H9 (cell line): ENCODE results near the gene PRELID1. TPM values are rescaled to one million over a fixed set of nuclear protein-coding genes. Genes with fewer than 3 reads are reported as not detected.

Experiments used
- DNase-seq: peaks from one replicate; pipeline ENCODE4 v3.0.0-alpha.2; 2017
- H2AFZ ChIP-seq: one replicate; pipeline ENCODE4 v1.6.1; 2013; ENCODE audit warnings: mild to moderate bottlenecking, low read length, control low read depth, moderate library complexity
- H2AK5ac ChIP-seq: 2 replicates; pipeline ENCODE4 v1.6.1; 2013; ENCODE audit warnings: low read length, control low read depth, mixed read lengths; ENCODE audit not compliant: insufficient read length
- H2BK120ac ChIP-seq: one replicate; pipeline ENCODE4 v1.6.1; 2013; ENCODE audit warnings: low read depth, mild to moderate bottlenecking, low read length, control low read depth, inconsistent platforms; ENCODE audit not compliant: poor library complexity, severe bottlenecking
- H2BK12ac ChIP-seq: 2 replicates; pipeline ENCODE4 v1.6.1; 2013; ENCODE audit warnings: low read length, control low read depth, mixed read lengths, low read depth; ENCODE audit not compliant: insufficient read length
- H2BK15ac ChIP-seq: 2 replicates; pipeline ENCODE4 v1.6.1; 2013; ENCODE audit warnings: low read depth, low read length, control low read depth
- H2BK20ac ChIP-seq: one replicate; pipeline ENCODE4 v1.6.1; 2013; ENCODE audit warnings: low read depth, mild to moderate bottlenecking, low read length, control low read depth, inconsistent platforms; ENCODE audit not compliant: poor library complexity, severe bottlenecking
- H2BK5ac ChIP-seq: 2 replicates; pipeline ENCODE4 v1.6.1; 2013; ENCODE audit warnings: low read length, control low read depth, mixed read lengths; ENCODE audit not compliant: insufficient read length
- H3K14ac ChIP-seq: 2 replicates; pipeline ENCODE4 v1.6.1; 2013; ENCODE audit warnings: low read length, control low read depth; ENCODE audit not compliant: insufficient read depth
- H3K18ac ChIP-seq: 2 replicates; pipeline ENCODE4 v1.6.1; 2013; ENCODE audit warnings: low read depth, mild to moderate bottlenecking, mixed read lengths, low read length, control low read depth; ENCODE audit not compliant: insufficient read length
- H3K23ac ChIP-seq: 2 replicates; pipeline ENCODE4 v1.6.1; 2013; ENCODE audit warnings: low read length, control low read depth, mixed read lengths, low read depth; ENCODE audit not compliant: insufficient read length
- H3K23me2 ChIP-seq: 2 replicates; pipeline ENCODE4 v1.6.1; 2013; ENCODE audit warnings: low read depth, mild to moderate bottlenecking, mixed read lengths, low read length, control low read depth; ENCODE audit not compliant: insufficient read length, poor library complexity, severe bottlenecking
- H3K27ac ChIP-seq: 2 replicates; pipeline ENCODE4 v1.5.1; 2013; ENCODE audit warnings: low read length, control low read depth, mixed read lengths, low read depth; ENCODE audit not compliant: insufficient read length
- H3K27me3 ChIP-seq: 2 replicates; pipeline ENCODE4 v1.6.1; 2013; ENCODE audit warnings: low read length, control low read depth, inconsistent platforms; ENCODE audit not compliant: insufficient read depth
- H3K4ac ChIP-seq: 2 replicates; pipeline ENCODE4 v1.6.1; 2013; ENCODE audit warnings: low read depth, mild to moderate bottlenecking, control low read depth, inconsistent platforms, low read length, moderate library complexity
- H3K4me1 ChIP-seq: 2 replicates; pipeline ENCODE4 v1.6.1; 2013; ENCODE audit warnings: low read length, control low read depth, inconsistent platforms; ENCODE audit not compliant: insufficient read depth
- H3K4me2 ChIP-seq: 2 replicates; pipeline ENCODE4 v1.6.1; 2013; ENCODE audit warnings: low read length, control low read depth, mixed read lengths; ENCODE audit not compliant: insufficient read length, insufficient read depth
- H3K56ac ChIP-seq: 2 replicates; pipeline ENCODE4 v1.6.1; 2013; ENCODE audit warnings: low read depth, mild to moderate bottlenecking, mixed read lengths, low read length, control low read depth; ENCODE audit not compliant: insufficient read length
- H3K79me1 ChIP-seq: 2 replicates; pipeline ENCODE4 v1.6.1; 2013; ENCODE audit warnings: low read depth, mild to moderate bottlenecking, moderate library complexity, low read length, control low read depth, inconsistent platforms; ENCODE audit not compliant: insufficient read depth, poor library complexity, severe bottlenecking
- H3K79me2 ChIP-seq: 2 replicates; pipeline ENCODE4 v1.6.1; 2013; ENCODE audit warnings: low read length, control low read depth, inconsistent platforms; ENCODE audit not compliant: insufficient read depth
- H3K9ac ChIP-seq: 2 replicates; pipeline ENCODE4 v1.6.1; 2013; ENCODE audit warnings: low read length, control low read depth, mixed read lengths; ENCODE audit not compliant: insufficient read length; ENCODE audit errors: extremely low read depth
- H3K9me3 ChIP-seq: one replicate; pipeline ENCODE4 v1.6.1; 2013; ENCODE audit warnings: low read depth, low read length, inconsistent platforms; ENCODE audit not compliant: control insufficient read depth
- H3T11ph ChIP-seq: one replicate; pipeline ENCODE4 v1.6.1; 2013; ENCODE audit warnings: mild to moderate bottlenecking, low read length, control low read depth, inconsistent platforms
- H4K20me1 ChIP-seq: one replicate; pipeline ENCODE4 v1.6.1; 2013; ENCODE audit not compliant: control insufficient read depth, insufficient read length, insufficient read depth
- H4K5ac ChIP-seq: 2 replicates; pipeline ENCODE4 v1.6.1; 2013; ENCODE audit warnings: low read depth, mild to moderate bottlenecking, mixed read lengths, low read length, control low read depth; ENCODE audit not compliant: insufficient read length
- H4K8ac ChIP-seq: replicated peaks from 2 replicates; pipeline ENCODE4 v1.6.1; 2013; ENCODE audit warnings: low read length, control low read depth, mixed read lengths, low read depth; ENCODE audit not compliant: insufficient read length
- H4K91ac ChIP-seq: 2 replicates; pipeline ENCODE4 v1.6.1; 2013; ENCODE audit warnings: low read depth, mild to moderate bottlenecking, moderate library complexity, mixed read lengths, low read length, control low read depth; ENCODE audit not compliant: insufficient read length
- H3K27ac Mint-ChIP-seq, 3 experiments: 2 replicates in 2 of 3; 3 replicates in 1 of 3; pipeline ENCODE4 v1.8.0; 2020 to 2021; ENCODE audit warnings: mixed read lengths in 3 of 3, mild to moderate bottlenecking in 1 of 3, moderate library complexity in 1 of 3
- H3K27me3 Mint-ChIP-seq: 2 replicates; pipeline ENCODE4 v1.8.0; 2021; ENCODE audit warnings: low read depth, mild to moderate bottlenecking, moderate library complexity, mixed read lengths
- H3K36me3 Mint-ChIP-seq, 3 experiments: 2 replicates in 2 of 3; 3 replicates in 1 of 3; pipeline ENCODE4 v1.8.0; 2020 to 2021; ENCODE audit warnings: low read depth in 3 of 3, mixed read lengths in 3 of 3; ENCODE audit not compliant: insufficient read depth in 1 of 3
- H3K4me1 Mint-ChIP-seq, 2 experiments: 2 replicates each; pipeline ENCODE4 v1.8.0; 2020; ENCODE audit warnings: mixed read lengths in 2 of 2
- H3K4me3 Mint-ChIP-seq, 2 experiments: 2 replicates in 1 of 2; 3 replicates in 1 of 2; pipeline ENCODE4 v1.8.0; 2020 to 2021; ENCODE audit warnings: mild to moderate bottlenecking in 2 of 2, mixed read lengths in 2 of 2, moderate library complexity in 1 of 2
- H3K9me3 Mint-ChIP-seq, 2 experiments: 2 replicates in 1 of 2; 3 replicates in 1 of 2; pipeline ENCODE4 v1.8.0; 2020; ENCODE audit warnings: mild to moderate bottlenecking in 2 of 2, mixed read lengths in 2 of 2, moderate library complexity in 1 of 2
- WGBS: extraction: QIAGEN DNeasy Blood & Tissue Kit; methylation state at CpG from one replicate; pipeline ENCODE4 v1.1.7; 2013; ENCODE audit warnings: missing lambda C conversion rate, low lambda C conversion rate, mixed read lengths; ENCODE audit not compliant: insufficient read length; ENCODE audit errors: extremely low coverage; 5-methylcytosine and 5-hydroxymethylcytosine counted together
- total RNA-seq: library from RNA; stranded (reverse); gene quantifications from 2 replicates; pipeline ENCODE4 v1.2.1, GENCODE V29; 2021
- TF ChIP-seq, protein P1 (sequence below): fragments of 200-600 bp; sonication (generic); conservative IDR thresholded peaks from 3 replicates; pipeline ENCODE4 v1.8.0; 2021; ENCODE audit warnings: antibody characterized with exemption, mild to moderate bottlenecking

PRELID1 gene
- total RNA-seq, 1 experiment from 2014 or later = 213 TPM

GRCh38 chr5:177350776-177351391 is 47.3 kb downstream of the PRELID1 start:
- no peak overlapping the region for H3K56ac ChIP-seq
- peaks cover 2 to 25% (median 22%) of the 10 kb centered on the region in 3 experiments; a peak in 6 of 7 replicates for H3K36me3 Mint-ChIP-seq
- no peak overlapping the region for H2AFZ ChIP-seq
- H3K27me3 Mint-ChIP-seq = peaks cover 24% of the 10 kb centered on the region
- no peak overlapping the region for H2BK120ac ChIP-seq
- H4K8ac ChIP-seq = peak overlapping the region; percentile 29
- no peak for DNase-seq
- no CpG with 5 or more reads among the region's 19 CpGs for WGBS
- H3K27ac Mint-ChIP-seq = peak overlapping the region; percentile 100; a peak in 6 of 7 replicates
- no peak overlapping the region for H2AK5ac ChIP-seq
- peak overlapping the region; percentile 97 for H3K9ac ChIP-seq
- TF ChIP-seq, protein P1, sequence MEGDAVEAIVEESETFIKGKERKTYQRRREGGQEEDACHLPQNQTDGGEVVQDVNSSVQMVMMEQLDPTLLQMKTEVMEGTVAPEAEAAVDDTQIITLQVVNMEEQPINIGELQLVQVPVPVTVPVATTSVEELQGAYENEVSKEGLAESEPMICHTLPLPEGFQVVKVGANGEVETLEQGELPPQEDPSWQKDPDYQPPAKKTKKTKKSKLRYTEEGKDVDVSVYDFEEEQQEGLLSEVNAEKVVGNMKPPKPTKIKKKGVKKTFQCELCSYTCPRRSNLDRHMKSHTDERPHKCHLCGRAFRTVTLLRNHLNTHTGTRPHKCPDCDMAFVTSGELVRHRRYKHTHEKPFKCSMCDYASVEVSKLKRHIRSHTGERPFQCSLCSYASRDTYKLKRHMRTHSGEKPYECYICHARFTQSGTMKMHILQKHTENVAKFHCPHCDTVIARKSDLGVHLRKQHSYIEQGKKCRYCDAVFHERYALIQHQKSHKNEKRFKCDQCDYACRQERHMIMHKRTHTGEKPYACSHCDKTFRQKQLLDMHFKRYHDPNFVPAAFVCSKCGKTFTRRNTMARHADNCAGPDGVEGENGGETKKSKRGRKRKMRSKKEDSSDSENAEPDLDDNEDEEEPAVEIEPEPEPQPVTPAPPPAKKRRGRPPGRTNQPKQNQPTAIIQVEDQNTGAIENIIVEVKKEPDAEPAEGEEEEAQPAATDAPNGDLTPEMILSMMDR = no peak
- no peak overlapping the region for H2BK12ac ChIP-seq
- peaks cover 7% of the 10 kb centered on the region for H3K23me2 ChIP-seq
- no peak overlapping the region for H3K18ac ChIP-seq
- H3K9me3 ChIP-seq = no peaks in the 10 kb centered on the region
- H4K20me1 ChIP-seq = no peaks in the 10 kb centered on the region
- peaks cover 4% of the 10 kb centered on the region for H3K79me1 ChIP-seq
- no peak overlapping the region for H2BK20ac ChIP-seq
- H2BK5ac ChIP-seq = no peak overlapping the region
- H3K23ac ChIP-seq = no peak overlapping the region
- peaks cover 17% of the 10 kb centered on the region for H3K79me2 ChIP-seq
- H3K4me1 Mint-ChIP-seq = peaks cover 20 to 25% of the 10 kb centered on the region in 2 experiments
- H3K14ac ChIP-seq = peak overlapping the region; percentile 10; the same call in 1 of the 2 replicates
- H2BK15ac ChIP-seq = no peak overlapping the region
- no peak overlapping the region for H4K91ac ChIP-seq
- H3K4me3 Mint-ChIP-seq = peak overlapping the region; percentile 98 to 99
- no peaks in the 10 kb centered on the region for H3K27me3 ChIP-seq
- H3T11ph ChIP-seq = no peak overlapping the region
- H4K5ac ChIP-seq = no peak overlapping the region
- H3K4me1 ChIP-seq = peaks cover 3% of the 10 kb centered on the region; the same call in 1 of the 2 replicates
- no peak overlapping the region for H3K27ac ChIP-seq
- H3K9me3 Mint-ChIP-seq = peaks cover 3 to 4% of the 10 kb centered on the region in 2 experiments; a peak in 4 of 5 replicates
- H3K4ac ChIP-seq = no peak overlapping the region
- peak overlapping the region; percentile 89 for H3K4me2 ChIP-seq
